ENCODE results near the gene PHF2. TPM values are rescaled to one million over a fixed set of nuclear protein-coding genes. Genes with fewer than 3 reads are reported as not detected.

PHF2 gene
- total RNA-seq, 1 experiment from 2014 or later = 18.9 TPM

- DNase-seq (ENCODE audit: unreplicated experiment) = no peak
- intact Hi-C loops (cut with micrococcal nuclease) = no loop called here
- BruUV-seq (replicated peaks) = no TSS peak
- no peak for TF ChIP-seq CTCF (IDR thresholded peaks at IDR 0.05; ENCODE audit: unreplicated experiment)
- ChIA-PET POLR2A (no interaction called here), CTCF (no interaction called here)
- Mint-ChIP-seq H3K27ac (ENCODE audit: low read depth, unreplicated experiment) (peak overlapping the region; percentile 3), H3K9me3 (ENCODE audit: unreplicated experiment) (peaks cover 21% of the 10 kb centered on the region), H3K4me3 (ENCODE audit: unreplicated experiment) (no peak overlapping the region), H3K36me3 (ENCODE audit: insufficient read depth, unreplicated experiment) (peaks cover 7% of the 10 kb centered on the region), H3K27me3 (ENCODE audit: insufficient read depth, unreplicated experiment) (no peaks in the 10 kb centered on the region), H3K4me1 (ENCODE audit: insufficient read depth, unreplicated experiment) (peaks cover 5% of the 10 kb centered on the region)
Observed at GRCh38 chr9:93612796-93613154, 36.4 kb downstream of the PHF2 start.

- ChIA-PET POLR2A (no interaction called here), CTCF (no interaction called here)
- H3K4me3 Mint-ChIP-seq (ENCODE audit: unreplicated experiment) = no peak overlapping the region
- H3K27ac Mint-ChIP-seq (ENCODE audit: low read depth, unreplicated experiment) = peak overlapping the region; percentile 3
- peaks cover 7% of the 10 kb centered on the region for H3K36me3 Mint-ChIP-seq (ENCODE audit: insufficient read depth, unreplicated experiment)
- no peaks in the 10 kb centered on the region for H3K27me3 Mint-ChIP-seq (ENCODE audit: insufficient read depth, unreplicated experiment)
- peaks cover 5% of the 10 kb centered on the region for H3K4me1 Mint-ChIP-seq (ENCODE audit: insufficient read depth, unreplicated experiment)
- intact Hi-C loops (cut with micrococcal nuclease) = no loop called here
- BruUV-seq (replicated peaks) = no TSS peak
- H3K9me3 Mint-ChIP-seq (ENCODE audit: unreplicated experiment) = peaks cover 18% of the 10 kb centered on the region
- DNase-seq (ENCODE audit: unreplicated experiment) = no peak
- no peak for TF ChIP-seq CTCF (IDR thresholded peaks at IDR 0.05; ENCODE audit: unreplicated experiment)
Observed at GRCh38 chr9:93613174-93613573, 36.8 kb downstream of the PHF2 start.

GRCh38 chr9:93613791-93614190, 37.4 kb downstream of the PHF2 start:
- Mint-ChIP-seq H3K9me3 (ENCODE audit: unreplicated experiment) (peaks cover 15% of the 10 kb centered on the region), H3K27me3 (ENCODE audit: insufficient read depth, unreplicated experiment) (no peaks in the 10 kb centered on the region), H3K4me1 (ENCODE audit: insufficient read depth, unreplicated experiment) (peaks cover 5% of the 10 kb centered on the region), H3K4me3 (ENCODE audit: unreplicated experiment) (no peak overlapping the region), H3K36me3 (ENCODE audit: insufficient read depth, unreplicated experiment) (peaks cover 7% of the 10 kb centered on the region), H3K27ac (ENCODE audit: low read depth, unreplicated experiment) (no peak overlapping the region)
- intact Hi-C loops (cut with micrococcal nuclease) = no loop called here
- no peak for TF ChIP-seq CTCF (IDR thresholded peaks at IDR 0.05; ENCODE audit: unreplicated experiment)
- ChIA-PET POLR2A (no interaction called here), CTCF (no interaction called here)
- DNase-seq (ENCODE audit: unreplicated experiment) = no peak
- BruUV-seq (replicated peaks) = no TSS peak

GRCh38 chr9:93614830-93615468, 38.6 kb downstream of the PHF2 start:
- no peak for DNase-seq (ENCODE audit: unreplicated experiment)
- no peak overlapping the region for H3K4me3 Mint-ChIP-seq (ENCODE audit: unreplicated experiment)
- no TSS peak for BruUV-seq (replicated peaks)
- POLR2A ChIA-PET = no interaction called here
- CTCF ChIA-PET = interaction anchor here (0.6 to 0.9 kb wide), 3 partner anchors 67 to 679 kb away, joined by 3 read pairs; no protein-coding TSS in a partner anchor
- no peak overlapping the region for H3K27ac Mint-ChIP-seq (ENCODE audit: low read depth, unreplicated experiment)
- H3K36me3 Mint-ChIP-seq (ENCODE audit: insufficient read depth, unreplicated experiment) = peaks cover 5% of the 10 kb centered on the region
- H3K9me3 Mint-ChIP-seq (ENCODE audit: unreplicated experiment) = peaks cover 5% of the 10 kb centered on the region
- intact Hi-C loops (cut with micrococcal nuclease) = no loop called here
- no peaks in the 10 kb centered on the region for H3K27me3 Mint-ChIP-seq (ENCODE audit: insufficient read depth, unreplicated experiment)
- no peak for TF ChIP-seq CTCF (IDR thresholded peaks at IDR 0.05; ENCODE audit: unreplicated experiment)
- H3K4me1 Mint-ChIP-seq (ENCODE audit: insufficient read depth, unreplicated experiment) = peaks cover 5% of the 10 kb centered on the region

All from MCF 10A (cell line).